GM19193 (cell line): ENCODE data around the gene SRPK3.

Experiments
- POLR2A ChIP-seq: IDR thresholded peaks from 4 replicates; pipeline ENCODE4 v1.6.1; 2011; ENCODE audit not compliant: insufficient read depth, insufficient read length; ENCODE audit errors: extremely low read depth

The SRPK3 gene

GRCh38 chrX:153780678-153781427, at the start of gene SRPK3:
TSS of gene SRPK3 (plus strand) at chrX:153781041. CDS start at chrX:153781087, 46 bp downstream.
- no peak for TF ChIP-seq POLR2A

- TF ChIP-seq POLR2A = no peak
These were observed 49.6 kb upstream of the SRPK3 start for GRCh38 chrX:153731117-153731844.

GRCh38 chrX:153731845-153732215, 49.0 kb upstream of the SRPK3 start:
- TF ChIP-seq POLR2A = no peak

GRCh38 chrX:153732401-153732800, 48.4 kb upstream of the SRPK3 start:
- no peak for TF ChIP-seq POLR2A

- no peak for TF ChIP-seq POLR2A
These were observed 47.1 kb upstream of the SRPK3 start for GRCh38 chrX:153733651-153734240.

GRCh38 chrX:153734871-153735270, 46.0 kb upstream of the SRPK3 start:
- no peak for TF ChIP-seq POLR2A

GRCh38 chrX:153735274-153735673, 45.6 kb upstream of the SRPK3 start:
- TF ChIP-seq POLR2A = no peak

- TF ChIP-seq POLR2A = no peak
These were observed 44.6 kb upstream of the SRPK3 start for GRCh38 chrX:153736071-153736820.

- no peak for TF ChIP-seq POLR2A
These were observed 43.9 kb upstream of the SRPK3 start for GRCh38 chrX:153736871-153737441.

GRCh38 chrX:153738056-153738605, 42.7 kb upstream of the SRPK3 start:
- no peak for TF ChIP-seq POLR2A

- no peak for TF ChIP-seq POLR2A
These were observed 40.9 kb upstream of the SRPK3 start for GRCh38 chrX:153739754-153740486.

GRCh38 chrX:153740631-153741222, 40.1 kb upstream of the SRPK3 start:
- no peak for TF ChIP-seq POLR2A

- TF ChIP-seq POLR2A = no peak
These were observed 39.4 kb upstream of the SRPK3 start for GRCh38 chrX:153741446-153741845.
